Measurements from ENCODE around the gene LPAR5. TPM values are rescaled to one million over a fixed set of nuclear protein-coding genes. Genes with fewer than 3 reads are reported as not detected.
A peak's percentile ranks its signal among the peaks of the same experiment; 100 is the strongest.

Gene LPAR5
- total RNA-seq, 1 donor from 2014 or later = 8.6 TPM

DNA sequence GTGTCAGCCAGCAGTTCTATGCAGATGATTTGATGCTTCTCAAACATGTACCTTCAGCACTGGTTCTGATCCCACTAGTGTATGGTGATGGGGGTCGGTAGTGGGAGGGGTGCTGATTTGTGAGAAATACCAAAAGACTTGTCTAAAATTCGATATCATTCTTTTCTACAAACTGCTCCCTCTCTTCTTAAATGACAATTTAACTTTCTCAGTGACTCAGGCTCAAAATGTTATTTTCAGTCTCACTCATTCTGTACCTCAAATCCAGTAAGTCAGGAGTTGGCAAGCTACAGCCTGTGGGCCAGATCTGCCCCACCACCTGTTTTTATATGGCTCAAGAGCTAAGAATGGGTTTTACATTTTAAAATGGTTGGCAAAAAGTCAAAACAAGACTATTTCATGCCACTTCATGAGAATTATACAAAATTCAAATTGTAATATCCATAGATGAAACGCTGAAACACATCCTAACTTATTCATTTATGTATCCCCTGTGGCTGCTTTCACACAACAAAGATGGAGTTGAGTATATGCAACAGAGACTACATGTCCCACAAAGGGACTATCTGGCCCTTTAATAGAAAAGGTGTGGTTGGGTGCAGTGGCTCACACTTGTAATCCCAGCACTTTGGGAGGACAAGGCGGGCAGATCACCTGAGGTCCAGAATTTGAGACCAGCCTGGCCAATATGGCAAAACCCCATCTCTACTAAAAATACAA is 61.0 kb downstream of the LPAR5 start:
- no peak for ATAC-seq
- no peak for DNase-seq
- intact Hi-C loops (cut with micrococcal nuclease) = no loop called here

DNA sequence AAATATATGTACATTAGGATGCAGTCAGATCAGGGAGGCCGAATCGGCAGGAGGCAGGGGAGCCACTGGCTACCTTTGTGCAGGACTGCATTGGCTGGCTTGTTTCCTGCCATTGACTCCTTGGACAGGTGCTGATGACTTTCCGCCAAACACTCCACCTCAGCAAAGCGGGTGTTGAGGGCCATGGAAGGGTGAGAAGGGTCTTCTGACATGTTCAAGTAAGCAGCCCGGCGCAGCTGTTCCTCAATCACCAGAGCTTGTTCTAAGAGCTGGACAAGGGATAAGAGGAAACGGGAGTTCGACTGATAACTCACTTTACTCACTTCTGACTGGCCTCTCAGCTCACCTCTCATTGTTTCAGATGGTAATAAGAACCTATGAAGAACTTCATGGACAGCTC is 62.8 kb downstream of the LPAR5 start:
- DNase-seq (no peak), ATAC-seq (no peak)
- intact Hi-C loops (cut with micrococcal nuclease) = no loop called here

DNA sequence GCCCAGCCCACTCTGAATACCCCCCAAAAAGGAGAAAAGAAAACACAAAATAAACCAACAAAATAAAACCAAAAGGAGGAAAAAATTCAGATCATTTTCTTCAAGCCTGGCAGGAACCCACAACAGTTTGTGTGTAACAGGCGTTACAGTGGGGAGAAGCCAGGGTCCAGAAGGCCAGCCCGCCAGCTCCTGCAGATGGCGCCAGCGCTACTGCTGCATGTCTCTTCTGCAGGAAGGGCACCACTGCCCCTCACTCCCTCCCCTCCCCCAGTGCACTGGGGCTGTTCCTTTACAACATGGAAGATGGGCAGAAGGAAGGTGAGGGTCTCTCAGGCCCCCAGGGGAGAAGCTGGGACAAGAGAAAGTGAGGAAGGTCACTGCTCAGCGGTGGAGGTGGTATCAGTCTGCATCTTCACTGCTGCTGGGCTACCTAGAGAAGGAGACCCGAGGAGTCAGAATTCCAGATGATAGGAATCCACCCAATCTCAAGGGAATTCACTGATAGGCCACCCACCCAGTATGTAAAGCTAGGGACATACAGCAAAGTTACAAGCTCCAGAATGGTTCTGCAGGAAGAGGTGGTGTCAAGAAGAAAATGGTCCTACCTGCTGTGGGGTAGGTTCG is 65.4 kb downstream of the LPAR5 start:
- peak; percentile 66 for DNase-seq
- intact Hi-C loops (cut with micrococcal nuclease) = no loop called here
- ATAC-seq = no peak

DNA sequence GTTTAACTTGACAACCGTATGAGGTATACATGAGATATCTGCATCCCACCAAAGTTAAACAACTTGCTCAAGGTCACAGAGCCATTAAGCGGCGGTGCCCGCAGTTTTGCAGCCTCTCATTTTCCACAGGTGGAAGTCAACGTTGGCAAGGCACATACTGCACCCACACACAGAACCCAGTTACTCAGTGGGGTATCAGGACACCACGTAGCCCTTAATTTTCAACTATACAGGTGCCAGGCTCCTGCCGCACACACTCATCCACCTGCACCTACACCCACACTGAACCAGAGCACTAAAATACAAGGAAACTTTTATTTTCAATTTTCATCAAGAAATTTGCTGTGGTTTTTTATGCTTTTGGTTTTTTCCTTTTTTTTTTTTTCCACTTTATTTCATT is 66.0 kb downstream of the LPAR5 start:
- intact Hi-C loops (cut with micrococcal nuclease) = no loop called here

DNA sequence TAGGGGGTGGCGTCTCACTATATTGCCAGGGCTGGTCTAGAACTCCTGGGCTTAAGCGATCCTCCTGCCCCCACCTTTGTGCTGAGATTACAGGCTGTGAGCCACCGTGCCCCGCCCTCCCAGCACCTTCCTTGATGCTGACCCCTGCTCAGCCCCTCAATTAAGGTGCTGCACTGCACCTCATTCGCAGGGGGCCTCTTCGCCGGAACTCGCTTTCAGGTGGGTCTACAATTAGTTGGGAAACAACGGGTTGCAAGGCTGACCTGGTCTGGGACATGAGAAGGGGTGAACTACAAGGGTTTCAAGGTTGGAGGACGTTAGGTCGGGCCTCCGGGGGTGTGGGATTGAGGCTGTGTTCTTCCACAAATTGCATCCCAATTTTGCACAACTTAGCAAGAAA is 66.4 kb downstream of the LPAR5 start:
- ATAC-seq = no peak
- DNase-seq = no peak
- intact Hi-C loops (cut with micrococcal nuclease) = no loop called here

More for the DNA sequence above, 66.0 kb downstream of the LPAR5 start:
- no peak for DNase-seq
- no peak for ATAC-seq

Other genes starting within 250 kb of the LPAR5 start
- 0.20 TPM for gene CD27, start 191.0 kb downstream of the LPAR5 start, total RNA-seq
- 13.1 TPM for gene TAPBPL, start 183.9 kb downstream of the LPAR5 start, total RNA-seq
- gene VAMP1, start 165.3 kb downstream of the LPAR5 start, total RNA-seq = 3.6 TPM
- gene MRPL51, start 142.7 kb downstream of the LPAR5 start, total RNA-seq = 275 TPM
- 13.1 TPM for gene NCAPD2, start 141.9 kb downstream of the LPAR5 start, total RNA-seq
- gene GAPDH, start 101.4 kb downstream of the LPAR5 start, total RNA-seq = 4,526 TPM
- gene IFFO1, start 79.9 kb downstream of the LPAR5 start, total RNA-seq = 14.9 TPM
- gene NOP2, start 67.7 kb downstream of the LPAR5 start, total RNA-seq = 16.1 TPM
- gene CHD4, start 28.6 kb downstream of the LPAR5 start, total RNA-seq = 159 TPM
- 2.2 TPM for gene ACRBP, start 11.5 kb upstream of the LPAR5 start, total RNA-seq
- 30.1 TPM for gene ING4, start 27.2 kb upstream of the LPAR5 start, total RNA-seq
- 31.8 TPM for gene ZNF384, start 53.4 kb upstream of the LPAR5 start, total RNA-seq
- 0.25 TPM for gene PIANP, start 64.9 kb upstream of the LPAR5 start, total RNA-seq
- 81.9 TPM for gene COPS7A, start 88.1 kb upstream of the LPAR5 start, total RNA-seq
- 158 TPM for gene MLF2, start 117.2 kb upstream of the LPAR5 start, total RNA-seq
- 133 TPM for gene PTMS, start 130.4 kb upstream of the LPAR5 start, total RNA-seq
- 0.37 TPM for gene LAG3, start 136.6 kb upstream of the LPAR5 start, total RNA-seq
- 8.4 TPM for gene CD4, start 153.6 kb upstream of the LPAR5 start, total RNA-seq
- 5.3 TPM for gene GPR162, start 185.9 kb upstream of the LPAR5 start, total RNA-seq
- gene P3H3, start 192.4 kb upstream of the LPAR5 start, total RNA-seq = 11.5 TPM
- 5.4 TPM for gene GNB3, start 205.0 kb upstream of the LPAR5 start, total RNA-seq
- gene CDCA3, start 215.3 kb upstream of the LPAR5 start, total RNA-seq = 0.32 TPM
- gene USP5, start 216.2 kb upstream of the LPAR5 start, total RNA-seq = 66.2 TPM
- gene TPI1, start 231.6 kb upstream of the LPAR5 start, total RNA-seq = 855 TPM
- gene SPSB2, start 237.3 kb upstream of the LPAR5 start, total RNA-seq = 2.2 TPM

Measured in left ventricle myocardium superior (tissue), 1 donor.